GM20000 (cell line): ENCODE measurements around the gene SLC5A6.

Experiments used
- DNase-seq: peaks from one replicate; pipeline ENCODE4 v3.0.0; 2012; ENCODE audit warnings: low spot score
- CTCF ChIP-seq: IDR thresholded peaks from 2 replicates; pipeline ENCODE4 v1.5.1; 2012; ENCODE audit warnings: mild to moderate bottlenecking, control low read depth; ENCODE audit errors: extremely low read depth, missing control alignments

The SLC5A6 gene

GRCh38 chr2:27158468-27158867 is 53.6 kb downstream of the SLC5A6 start:
- DNase-seq, result no peak
- TF ChIP-seq CTCF, result no peak

GRCh38 chr2:27155069-27155520 is 57.0 kb downstream of the SLC5A6 start:
- no peak for DNase-seq
- TF ChIP-seq CTCF, result no peak

GRCh38 chr2:27154488-27154887 is 57.6 kb downstream of the SLC5A6 start:
- no peak for DNase-seq
- TF ChIP-seq CTCF, result no peak

GRCh38 chr2:27152796-27153464 is 59.1 kb downstream of the SLC5A6 start:
- no peak for DNase-seq
- TF ChIP-seq CTCF, result no peak

GRCh38 chr2:27152102-27152795 is 59.8 kb downstream of the SLC5A6 start:
- DNase-seq, result no peak
- TF ChIP-seq CTCF, result no peak

GRCh38 chr2:27150639-27151230 is 61.3 kb downstream of the SLC5A6 start:
- DNase-seq, result no peak
- TF ChIP-seq CTCF, result no peak
